Bone marrow (tissue), 2 donors: ENCODE measurements around the gene STIL.
"Not testable (repeated sequence)": the region's sequence is repeated elsewhere in the genome, so short reads cannot be mapped to it uniquely, and the experiment has no call there.

Experiments used
- DNase-seq, 2 donors: peaks; one replicate each; lab custom pipeline; 2025; lab: John Stamatoyannopoulos, UW

STIL gene

DNA sequence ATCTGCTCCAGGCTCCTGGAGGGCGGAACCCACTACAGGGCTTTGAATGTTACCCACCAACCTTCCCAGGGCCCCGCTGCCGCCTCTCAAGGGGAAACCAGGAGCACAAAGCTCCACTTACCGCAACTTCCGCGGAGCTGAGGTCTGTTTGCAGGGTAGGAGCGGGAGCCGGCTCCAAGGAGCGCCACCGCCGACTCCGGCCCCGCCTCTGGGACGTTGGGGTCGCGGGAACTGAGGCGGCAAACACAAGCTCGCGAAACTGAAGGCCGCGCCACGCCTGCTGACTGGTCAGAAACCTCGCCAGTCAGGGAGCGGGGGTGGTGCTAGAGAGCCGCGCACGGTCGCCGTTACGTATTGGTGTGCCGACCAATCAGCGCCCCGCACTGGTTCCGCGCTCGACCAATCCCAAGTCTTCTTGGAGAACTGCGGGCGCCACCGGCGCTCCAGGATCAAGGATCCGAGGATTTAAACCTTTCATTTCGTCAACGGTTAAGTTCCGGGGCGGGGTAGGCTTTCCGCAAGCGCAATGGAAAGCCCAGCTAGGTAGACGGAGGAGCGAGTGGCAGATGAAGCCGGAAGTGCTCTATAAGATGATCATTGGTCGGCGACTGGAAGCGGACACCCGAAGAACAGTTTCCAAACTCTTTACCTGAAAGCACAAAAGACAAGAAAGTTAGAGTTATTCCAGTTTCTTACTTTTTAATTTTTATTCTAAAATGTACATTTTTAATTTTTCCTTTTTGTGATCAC is at the start of gene STIL:
Gene STIL (minus strand): TSS at position 233 of the 750 bp plus-strand sequence. CDS start 3,828 bp downstream, outside the sequence.
- DNase-seq: peak; percentile 85 to 98

DNA sequence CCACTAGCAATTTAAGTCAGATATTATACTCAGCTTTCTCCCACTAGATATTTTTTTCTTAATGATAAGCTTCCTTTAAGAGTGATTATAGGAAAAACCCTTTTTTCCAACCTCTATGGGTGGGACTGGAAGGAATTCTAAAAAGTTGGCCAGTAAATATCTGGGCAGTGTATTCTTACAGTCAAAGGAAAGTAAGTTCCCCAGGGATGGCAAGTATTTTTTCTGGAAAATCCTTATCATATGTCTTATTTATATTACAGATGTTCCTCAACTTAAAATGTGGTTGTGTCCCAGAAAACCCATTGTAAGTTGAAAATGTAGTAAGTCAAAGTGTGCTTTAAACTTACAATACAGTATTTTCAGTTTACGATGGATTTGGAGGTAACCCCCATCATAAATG is 48.9 kb upstream of the STIL start:
- no peak for DNase-seq

DNA sequence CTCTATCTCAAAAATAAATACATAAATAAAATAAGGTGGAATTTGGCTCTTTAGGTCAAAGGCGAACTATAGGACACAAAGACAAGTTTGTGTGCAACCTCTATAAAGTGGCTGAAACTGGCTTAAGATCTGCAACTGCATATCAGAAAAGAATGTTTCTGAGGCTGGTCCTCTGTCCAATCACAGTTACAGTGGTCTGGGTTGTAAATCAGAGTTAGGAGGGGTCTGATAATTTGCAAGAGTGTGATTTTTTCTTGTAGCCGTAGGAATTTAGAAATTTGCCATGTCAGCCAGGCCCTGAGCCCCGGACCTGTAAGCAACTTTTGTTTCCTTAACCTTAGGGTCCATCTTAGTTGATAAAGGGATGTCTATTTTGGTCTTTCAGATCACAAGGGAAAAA is 47.4 kb upstream of the STIL start:
- DNase-seq: no peak

- no peak for DNase-seq
Measured at GRCh38 chr1:47351305-47351704, 37.4 kb upstream of the STIL start.

- no peak for DNase-seq
Measured at GRCh38 chr1:47348246-47348645, 34.3 kb upstream of the STIL start.

GRCh38 chr1:47347735-47348134 is 33.8 kb upstream of the STIL start:
- DNase-seq: no peak

DNA sequence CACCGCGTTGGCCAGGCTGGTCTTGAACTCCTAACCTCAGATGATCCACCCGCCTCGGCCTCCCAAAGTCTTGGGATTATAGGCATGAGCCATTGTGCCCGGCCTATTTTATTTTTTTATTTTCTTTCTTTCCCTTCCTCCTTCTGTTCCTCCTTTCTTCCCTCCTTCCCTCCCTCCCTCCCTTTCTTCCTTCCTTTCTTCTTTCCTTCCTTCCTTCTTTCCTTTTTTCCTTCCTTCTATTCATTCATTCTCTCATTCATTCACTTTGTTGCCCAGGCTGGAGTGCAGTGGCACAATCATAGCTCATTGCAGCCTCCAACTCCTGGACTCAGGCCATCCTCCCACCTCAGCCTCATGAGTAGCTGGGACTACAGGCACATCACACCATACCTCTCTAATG is 33.0 kb upstream of the STIL start:
- DNase-seq: not testable (repeated sequence)

DNA sequence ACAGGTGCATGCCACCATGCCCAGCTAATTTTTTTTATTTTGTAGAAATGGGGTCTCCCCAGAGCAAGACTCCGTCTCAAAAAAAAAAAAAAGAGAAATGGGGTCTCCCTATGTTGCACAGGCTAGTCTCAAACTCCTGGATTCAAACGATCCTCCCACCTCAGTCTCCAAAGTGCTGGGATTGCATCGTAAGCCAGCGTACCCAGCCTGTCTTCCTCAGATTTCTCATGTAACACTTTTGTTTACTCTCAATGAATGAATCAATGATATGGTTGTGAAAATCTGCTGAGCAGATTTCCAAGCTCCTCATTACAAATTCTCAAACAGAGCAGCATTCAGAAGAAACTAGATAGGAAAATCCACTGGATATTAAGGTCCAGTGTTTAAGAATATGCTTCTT is 26.3 kb upstream of the STIL start:
- no peak for DNase-seq

- DNase-seq: no peak
Measured at GRCh38 chr1:47338249-47339077, 24.5 kb upstream of the STIL start.

- no peak for DNase-seq
Measured at GRCh38 chr1:47337350-47337749, 23.4 kb upstream of the STIL start.

- no peak for DNase-seq
Measured at GRCh38 chr1:47334765-47335435, 21.0 kb upstream of the STIL start.

- DNase-seq: peak; percentile 64 to 81
Measured at GRCh38 chr1:47333922-47334764, 20.2 kb upstream of the STIL start.

DNA sequence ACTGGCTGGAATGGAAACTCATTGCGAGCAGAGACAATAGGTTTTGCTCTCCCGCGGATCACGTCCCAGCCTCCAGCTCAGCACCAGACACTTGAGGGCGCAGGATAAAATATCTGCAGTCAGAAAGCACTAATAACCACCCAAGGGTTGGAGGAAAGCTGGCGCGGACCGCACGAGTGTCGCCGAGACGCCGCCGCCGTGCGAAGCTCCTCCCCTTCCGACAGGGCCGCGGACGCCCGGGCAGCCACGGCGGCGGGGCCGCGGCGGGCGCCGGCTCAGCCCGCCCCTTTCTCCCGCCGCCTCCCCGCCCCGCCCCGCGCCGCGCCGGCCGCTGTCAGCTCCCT is 19.6 kb upstream of the STIL start, which contains the start of gene CMPK1:
Gene CMPK1 (plus strand): TSS at position 213 of the 344 bp plus-strand sequence. CDS start 156 bp downstream, outside the sequence.
- peak; percentile 61 to 69 for DNase-seq

- no peak for DNase-seq
Measured at GRCh38 chr1:47332779-47333577, 19.0 kb upstream of the STIL start.

DNA sequence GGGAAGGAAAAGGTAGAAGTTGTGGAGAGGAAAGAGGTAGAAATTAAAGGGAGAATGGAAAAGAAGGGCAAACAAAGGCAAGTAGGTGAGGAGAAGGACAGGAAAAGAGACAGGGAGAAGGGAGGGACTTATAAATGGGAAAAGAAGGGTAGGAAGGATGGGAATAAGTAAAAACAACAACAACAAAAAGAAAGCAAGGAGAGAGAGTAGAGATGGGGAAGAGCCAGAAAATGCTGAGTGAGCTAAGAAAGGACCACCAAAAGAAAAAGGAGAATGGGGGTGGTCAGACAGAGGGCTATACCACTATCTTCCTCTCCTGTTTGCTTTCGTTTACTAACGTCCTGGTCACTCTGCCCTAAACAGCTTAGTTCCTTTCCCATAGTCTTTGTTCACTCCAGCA is 17.9 kb upstream of the STIL start:
- no peak for DNase-seq

- DNase-seq: no peak
Measured at GRCh38 chr1:47330212-47330611, 16.3 kb upstream of the STIL start.

DNA sequence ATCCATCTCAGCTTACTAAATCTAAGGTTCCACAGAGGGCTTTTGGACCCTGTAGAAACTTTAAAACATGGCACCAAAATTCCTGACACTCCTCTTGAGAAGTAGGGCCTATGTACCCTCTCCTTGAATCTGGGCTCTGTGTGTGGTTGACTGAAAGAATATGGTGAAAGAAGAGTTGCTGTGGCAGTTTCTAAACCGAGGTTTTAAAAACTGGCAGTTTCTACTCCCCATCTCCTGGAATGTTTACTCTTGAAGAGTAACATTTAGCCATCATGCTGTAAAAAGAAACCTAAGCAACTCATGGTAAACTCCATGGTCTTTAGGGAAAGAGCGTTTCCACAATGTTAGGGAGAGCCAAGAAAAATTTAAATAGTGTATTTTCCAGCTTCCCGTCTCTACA is 15.0 kb upstream of the STIL start:
- no peak for DNase-seq

DNA sequence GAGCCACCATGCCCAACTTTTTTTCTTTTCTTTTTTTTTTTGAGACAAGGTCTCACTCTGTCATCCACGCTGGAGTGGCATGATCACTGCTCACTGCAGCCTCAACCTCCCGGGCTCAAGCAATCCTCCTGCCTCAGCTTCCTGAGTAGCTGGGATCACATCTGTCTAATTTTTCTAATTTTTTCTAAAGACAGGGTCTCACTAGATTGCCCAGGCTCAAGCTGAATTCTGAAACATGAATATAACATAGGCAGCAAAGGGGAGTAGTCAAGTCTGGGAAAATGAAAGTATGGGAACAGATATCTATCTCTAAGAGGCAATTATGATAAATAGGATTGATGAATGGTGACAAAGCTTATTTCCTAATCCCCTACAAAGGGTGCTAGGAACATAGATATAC is 12.3 kb upstream of the STIL start:
- DNase-seq: no peak

DNA sequence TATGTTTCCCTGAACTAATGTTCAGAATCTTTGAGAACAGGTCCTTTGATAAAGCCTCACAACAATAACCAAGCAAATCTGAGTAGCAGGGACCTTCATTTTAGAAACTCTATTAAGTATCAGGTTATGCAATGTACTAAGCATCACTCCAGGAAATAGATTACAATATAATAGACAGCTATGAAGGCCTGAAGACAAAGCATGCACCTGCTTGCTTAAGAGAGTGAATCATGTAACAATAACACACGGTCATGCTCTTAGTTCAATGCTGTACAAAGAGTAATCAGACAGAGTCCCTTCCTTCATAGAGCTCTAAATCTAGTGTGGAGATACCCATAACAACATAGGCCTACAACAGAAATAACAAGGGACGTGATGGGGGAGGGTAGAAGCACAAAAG is 11.6 kb upstream of the STIL start:
- DNase-seq: no peak

DNA sequence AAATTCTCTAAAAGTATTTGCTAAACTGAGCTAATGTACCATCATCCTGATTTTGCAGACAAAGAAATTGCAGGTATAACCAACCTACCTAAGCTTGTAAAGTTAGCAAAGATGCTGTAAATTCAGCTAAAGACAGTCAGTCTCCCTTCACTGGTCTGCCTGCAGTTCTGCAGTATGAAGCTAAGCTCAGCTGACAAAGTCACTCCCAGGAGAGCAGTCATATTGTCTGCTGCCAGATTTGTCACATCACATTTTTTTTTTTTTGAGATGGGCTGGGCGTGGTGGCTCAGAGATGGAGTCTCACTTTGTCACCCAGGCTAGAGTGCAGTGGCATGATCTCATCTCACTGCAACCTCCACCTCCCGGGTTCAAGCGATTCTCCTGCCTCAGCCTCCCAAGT is 10.7 kb upstream of the STIL start:
- no peak for DNase-seq

- DNase-seq: no peak
Measured at GRCh38 chr1:47323599-47324031, 9.7 kb upstream of the STIL start.
